IMR-90 (cell line): ENCODE measurements around the gene GARNL3. TPM values are rescaled to one million over a fixed set of nuclear protein-coding genes. Genes with fewer than 3 reads are reported as not detected.

Experiments
- ATAC-seq: fragments of 200-7000 bp; cut with Tn5 transposase; 2 replicates; pipeline ENCODE4 v1.9.1; 2020; ENCODE audit warnings: low read depth, mild to moderate bottlenecking, moderate library complexity
- BruUV-seq: library from RNA; stranded (reverse); fragments of 400-500 nt; replicated peaks from 2 replicates; lab custom pipeline; 2021; lab: Mats Ljungman, UMichigan
- CTCF ChIA-PET: fragments of 300-600 bp; formaldehyde crosslinking; extraction: SDS; loops from one replicate; lab custom pipeline; 2021; ENCODE audit warnings: antibody characterized with exemption; lab: Yijun Ruan, JAX
- POLR2A ChIA-PET: fragments of 300-600 bp; sonication (Branson Sonifier 250); formaldehyde crosslinking; loops from one replicate; lab custom pipeline; 2022; ENCODE audit warnings: antibody characterized with exemption; ENCODE audit not compliant: unreplicated experiment; lab: Charles Lee
- DNase-seq: peaks from one replicate; pipeline ENCODE4 v3.0.0; 2013
- H2AFZ ChIP-seq: replicated peaks from 2 replicates; pipeline ENCODE3; 2013; ENCODE audit warnings: low read length, mild to moderate bottlenecking; ENCODE audit not compliant: poor library complexity
- H2AK5ac ChIP-seq: 2 replicates; pipeline ENCODE4 v1.6.1; 2013; ENCODE audit warnings: low read depth, low read length, inconsistent platforms
- H2AK9ac ChIP-seq: replicated peaks from 2 replicates; pipeline ENCODE3; 2013; ENCODE audit warnings: mild to moderate bottlenecking, low read depth, low read length, moderate library complexity; ENCODE audit not compliant: poor library complexity
- H2BK120ac ChIP-seq: 2 replicates; pipeline ENCODE4 v1.6.1; 2013; ENCODE audit warnings: low read depth, low read length, inconsistent platforms
- H2BK15ac ChIP-seq: 3 replicates; pipeline ENCODE4 v1.6.1; 2013; ENCODE audit warnings: low read depth, low read length, inconsistent platforms
- H2BK20ac ChIP-seq: 2 replicates; pipeline ENCODE4 v1.6.1; 2013; ENCODE audit warnings: low read depth, mild to moderate bottlenecking, inconsistent platforms, low read length, moderate library complexity
- H2BK5ac ChIP-seq: 2 replicates; pipeline ENCODE4 v1.6.1; 2013; ENCODE audit warnings: mild to moderate bottlenecking, low read depth, low read length, inconsistent platforms; ENCODE audit not compliant: poor library complexity, severe bottlenecking
- H3K14ac ChIP-seq: replicated peaks from 2 replicates; pipeline ENCODE4 v1.6.1; 2013; ENCODE audit warnings: low read depth, low read length, inconsistent platforms
- H3K18ac ChIP-seq: 2 replicates; pipeline ENCODE4 v1.6.1; 2013; ENCODE audit warnings: low read depth, low read length, control low read depth
- H3K23ac ChIP-seq: 2 replicates; pipeline ENCODE4 v1.6.1; 2013; ENCODE audit warnings: low read depth, low read length, inconsistent platforms
- H3K27ac ChIP-seq: 2 replicates; pipeline ENCODE4 v1.5.1; 2013; ENCODE audit warnings: mild to moderate bottlenecking, control low read depth, low read length; ENCODE audit not compliant: insufficient read depth
- H3K27me3 ChIP-seq: 2 replicates; pipeline ENCODE4 v1.6.1; 2013; ENCODE audit warnings: low read length; ENCODE audit not compliant: control insufficient read depth, insufficient read depth
- H3K36me3 ChIP-seq: 2 replicates; pipeline ENCODE4 v1.6.1; 2013; ENCODE audit warnings: low read length, mixed read lengths; ENCODE audit not compliant: control insufficient read depth, insufficient read depth
- H3K4ac ChIP-seq: 2 replicates; pipeline ENCODE4 v1.6.1; 2013; ENCODE audit warnings: low read depth, low read length, inconsistent platforms
- H3K4me1 ChIP-seq: 2 replicates; pipeline ENCODE4 v1.6.1; 2013; ENCODE audit warnings: low read length, mixed read lengths; ENCODE audit not compliant: control insufficient read depth, insufficient read depth
- H3K4me2 ChIP-seq: 2 replicates; pipeline ENCODE4 v1.6.1; 2013; ENCODE audit warnings: low read depth, mild to moderate bottlenecking, control low read depth, low read length, moderate library complexity
- H3K4me3 ChIP-seq: 2 replicates; pipeline ENCODE4 v1.5.1; 2013; ENCODE audit warnings: low read depth, mild to moderate bottlenecking, control low read depth, low read length, moderate library complexity; ENCODE audit not compliant: insufficient read depth
- H3K56ac ChIP-seq: 2 replicates; pipeline ENCODE4 v1.6.1; 2013; ENCODE audit warnings: low read length, inconsistent platforms; ENCODE audit not compliant: insufficient read depth; ENCODE audit errors: extremely low read depth
- H3K79me1 ChIP-seq, 2 experiments: 2 replicates each; pipeline ENCODE4 v1.6.1; 2013; ENCODE audit warnings: low read length in 2 of 2, inconsistent platforms in 1 of 2, low read depth in 1 of 2
- H3K9ac ChIP-seq: 2 replicates; pipeline ENCODE4 v1.6.1; 2013; ENCODE audit warnings: low read depth, low read length, control low read depth
- H3K9me1 ChIP-seq: 2 replicates; pipeline ENCODE4 v1.6.1; 2013; ENCODE audit warnings: low read length, inconsistent platforms; ENCODE audit not compliant: insufficient read depth
- H3K9me3 ChIP-seq: 2 replicates; pipeline ENCODE4 v1.6.1; 2013; ENCODE audit warnings: low read length; ENCODE audit not compliant: control insufficient read depth, insufficient read depth
- H4K20me1 ChIP-seq: 2 replicates; pipeline ENCODE4 v1.6.1; 2013; ENCODE audit warnings: low read length, inconsistent platforms; ENCODE audit not compliant: insufficient read depth
- H4K5ac ChIP-seq: 2 replicates; pipeline ENCODE4 v1.6.1; 2013; ENCODE audit warnings: mild to moderate bottlenecking, low read depth, low read length, control low read depth
- H4K8ac ChIP-seq, 2 experiments: 2 replicates each; pipeline ENCODE4 v1.6.1; 2013; ENCODE audit warnings: low read depth in 2 of 2, low read length in 2 of 2, control low read depth in 1 of 2, inconsistent platforms in 1 of 2
- H4K91ac ChIP-seq: 2 replicates; pipeline ENCODE4 v1.6.1; 2013; ENCODE audit warnings: low read depth, low read length, inconsistent platforms; ENCODE audit not compliant: insufficient read depth
- BHLHE40 ChIP-seq: fragments of 150-350 bp; IDR thresholded peaks from 2 replicates; pipeline ENCODE4 v1.6.1; 2016; ENCODE audit warnings: mild to moderate bottlenecking, low read depth, low read length
- CEBPB ChIP-seq: IDR thresholded peaks from 2 replicates; pipeline ENCODE4 v1.6.1; 2012; ENCODE audit warnings: low read depth, low read length, improper control_type of control experiment
- CHD1 ChIP-seq: IDR thresholded peaks from 2 replicates; pipeline ENCODE4 v1.6.1; 2012; ENCODE audit warnings: low read depth, low read length, improper control_type of control experiment
- FOS ChIP-seq: fragments of 150-350 bp; IDR thresholded peaks from 2 replicates; pipeline ENCODE4 v1.6.1; 2016; ENCODE audit warnings: low read depth, low read length
- MAFK ChIP-seq: IDR thresholded peaks from 2 replicates; pipeline ENCODE4 v1.6.1; 2012; ENCODE audit warnings: low read depth, low read length, improper control_type of control experiment
- POLR2A ChIP-seq: IDR thresholded peaks from 2 replicates; pipeline ENCODE4 v1.6.1; 2012; ENCODE audit warnings: mild to moderate bottlenecking, low read depth, low read length
- RAD21 ChIP-seq: IDR thresholded peaks from 2 replicates; pipeline ENCODE4 v1.6.1; 2012; ENCODE audit warnings: low read length, improper control_type of control experiment
- USF2 ChIP-seq: fragments of 150-350 bp; IDR thresholded peaks from 2 replicates; pipeline ENCODE4 v1.6.1; 2017; ENCODE audit warnings: mild to moderate bottlenecking, antibody characterized with exemption, low read length, low read depth
- WGBS, 2 experiments: methylation state at CpG; one replicate each; pipeline versions ENCODE4 v1.1.5 to v1.1.7; 2013; ENCODE audit warnings: missing lambda C conversion rate in 2 of 2; ENCODE audit not compliant: insufficient read length in 1 of 2; ENCODE audit errors: extremely low coverage in 2 of 2; 5-methylcytosine and 5-hydroxymethylcytosine counted together
- dilution Hi-C: fragments of 300-500 bp; cut with HindIII; formaldehyde crosslinking; loops from one replicate; pipeline ENCODE4 v1.14.3; 2018; ENCODE audit warnings: low sequenced_read_pairs; ENCODE audit not compliant: unreplicated experiment
- in situ Hi-C: fragments of 300-500 bp; cut with MboI; formaldehyde crosslinking; loops from 3 replicates; pipeline ENCODE4 v1.14.3; 2019; ENCODE audit warnings: low sequenced_read_pairs, inconsistent platforms, mixed read lengths
- intact Hi-C: fragments of 100-400 bp; cut with micrococcal nuclease; formaldehyde crosslinking; loops from 2 replicates; pipeline ENCODE4 v1.10.0; 2022
- polyA plus RNA-seq, 3 experiments: library from polyadenylated mRNA; depleted of rRNA; stranded (reverse); fragments of >200 nt; gene quantifications; 2 replicates each; pipeline ENCODE4 v1.2.3, GENCODE V29; 2012; ENCODE audit warnings: low replicate concordance in 1 of 3
- total RNA-seq: library from RNA; depleted of rRNA; stranded (reverse); fragments of >200 nt; gene quantifications from 2 replicates; pipeline ENCODE4 v1.2.3, GENCODE V29; 2012
- TF ChIP-seq, protein P1 (sequence below): fragments of 150-350 bp; IDR thresholded peaks from 2 replicates; pipeline ENCODE4 v1.6.1; 2016; ENCODE audit warnings: low read depth, mild to moderate bottlenecking, low read length, moderate library complexity, borderline replicate concordance

The GARNL3 gene
- total and polyA plus RNA-seq, 2 of the 4 experiments (the other 2 are of a cell fraction), result 1.9 to 5.0 TPM

- POLR2A ChIA-PET, result no interaction called here
- Histone ChIP-seq H3K23ac (no peak overlapping the region), H2BK120ac (peak overlapping the region; percentile 57; the same call in 1 of the 2 replicates), H2BK5ac (peak overlapping the region; percentile 71), H3K27me3 (peaks cover 22% of the 10 kb centered on the region), H4K91ac (no peak overlapping the region), H4K20me1 (peaks cover 9% of the 10 kb centered on the region; the same call in 1 of the 2 replicates), H3K9me1 (peaks cover 11% of the 10 kb centered on the region), H3K4me2 (peak overlapping the region; percentile 91), H3K36me3 (no peaks in the 10 kb centered on the region), H3K14ac (0 out of 2 replicates have a peak overlapping the region, but pooled peaks have one; percentile 54), H2BK20ac (peak overlapping the region; percentile 45; the same call in 1 of the 2 replicates), H3K79me1 (no peaks in the 10 kb centered on the region), H3K9me3 (no peaks in the 10 kb centered on the region), H3K4ac (peak overlapping the region; percentile 68), H2AK9ac (no peak overlapping the region), H2AK5ac (peak overlapping the region; percentile 38; the same call in 1 of the 2 replicates), H4K5ac (peak overlapping the region; percentile 61), H2AFZ (no peak overlapping the region), H3K4me1 (peaks cover 5% of the 10 kb centered on the region), H3K9ac (0 out of 2 replicates have a peak overlapping the region, but pooled peaks have one; percentile 12), H3K18ac (peak overlapping the region; percentile 89), H2BK15ac (no peak overlapping the region; the same call in 2 of the 3 replicates), H3K27ac (peak overlapping the region; percentile 83; the same call in 1 of the 2 replicates), H4K8ac (peak overlapping the region in 1 of 2 experiments; percentile 43; a peak in 2 of 4 replicates), H3K56ac (no peak overlapping the region), H3K4me3 (no peak overlapping the region)
- no TSS peak for BruUV-seq
- peak; percentile 100 for ATAC-seq
- intact Hi-C loops (loop anchor here (2.0 kb wide), 1 partner anchor 173 kb away; no protein-coding TSS in a partner anchor), dilution Hi-C loops (no loop called here), in situ Hi-C loops (loop anchor here (25.0 kb wide), 1 partner anchor 451 kb away; no protein-coding TSS in a partner anchor)
- TF ChIP-seq MAFK (peak; percentile 26; the same call in 1 of the 2 replicates), FOS (peak; percentile 73), USF2 (peak; percentile 48), CHD1 (no peak), CEBPB (peak; percentile 82), BHLHE40 (peak; percentile 94), POLR2A (no peak), RAD21 (0 out of 2 replicates have a peak, but pooled peaks have one; percentile 5)
- TF ChIP-seq, protein P1, sequence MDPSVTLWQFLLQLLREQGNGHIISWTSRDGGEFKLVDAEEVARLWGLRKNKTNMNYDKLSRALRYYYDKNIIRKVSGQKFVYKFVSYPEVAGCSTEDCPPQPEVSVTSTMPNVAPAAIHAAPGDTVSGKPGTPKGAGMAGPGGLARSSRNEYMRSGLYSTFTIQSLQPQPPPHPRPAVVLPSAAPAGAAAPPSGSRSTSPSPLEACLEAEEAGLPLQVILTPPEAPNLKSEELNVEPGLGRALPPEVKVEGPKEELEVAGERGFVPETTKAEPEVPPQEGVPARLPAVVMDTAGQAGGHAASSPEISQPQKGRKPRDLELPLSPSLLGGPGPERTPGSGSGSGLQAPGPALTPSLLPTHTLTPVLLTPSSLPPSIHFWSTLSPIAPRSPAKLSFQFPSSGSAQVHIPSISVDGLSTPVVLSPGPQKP, result no peak
- WGBS, 2 experiments, result 33% methylated on average over 3 of the region's 10 CpGs; no CpG with 5 or more reads in 1 of the 2 experiments
- CTCF ChIA-PET, result interaction anchor here (0.5 to 0.8 kb wide), 3 partner anchors 11 to 30 kb away, joined by 3 to 4 read pairs (median 4); no protein-coding TSS in a partner anchor
- peak; percentile 98 for DNase-seq
Observed at GRCh38 chr9:127388037-127388855, 123.7 kb downstream of the GARNL3 start.
